HEK293 (cell line): ENCODE measurements around the gene IFITM1.

Source experiments
- ELK4 ChIP-seq: IDR thresholded peaks from 2 replicates; pipeline ENCODE4 v1.6.1; 2011; ENCODE audit warnings: mild to moderate bottlenecking, low read depth, low read length, borderline replicate concordance
- MZF1 ChIP-seq: fragments of 450-650 bp; formaldehyde crosslinking; IDR thresholded peaks from 2 replicates; pipeline ENCODE4 v1.5.1; 2017; ENCODE audit warnings: missing biosample characterization, missing genetic modification characterization, borderline replicate concordance
- REST ChIP-seq: fragments of 450-650 bp; formaldehyde crosslinking; IDR thresholded peaks from 2 replicates; pipeline ENCODE4 v1.5.1; 2016; ENCODE audit warnings: missing biosample characterization, missing genetic modification characterization
- TCF7L2 ChIP-seq: IDR thresholded peaks from 2 replicates; pipeline ENCODE4 v1.6.1; 2011; ENCODE audit warnings: low read depth, mild to moderate bottlenecking, inconsistent platforms, low read length, moderate library complexity, borderline replicate concordance
- ZBTB8A ChIP-seq: fragments of 450-650 bp; formaldehyde crosslinking; IDR thresholded peaks from 2 replicates; pipeline ENCODE4 v1.5.1; 2016; ENCODE audit warnings: missing biosample characterization, missing genetic modification characterization
- ZNF138 ChIP-seq: fragments of 450-650 bp; formaldehyde crosslinking; IDR thresholded peaks from 2 replicates; pipeline ENCODE4 v1.5.1; 2016; ENCODE audit warnings: missing biosample characterization, missing genetic modification characterization, borderline replicate concordance

DNA sequence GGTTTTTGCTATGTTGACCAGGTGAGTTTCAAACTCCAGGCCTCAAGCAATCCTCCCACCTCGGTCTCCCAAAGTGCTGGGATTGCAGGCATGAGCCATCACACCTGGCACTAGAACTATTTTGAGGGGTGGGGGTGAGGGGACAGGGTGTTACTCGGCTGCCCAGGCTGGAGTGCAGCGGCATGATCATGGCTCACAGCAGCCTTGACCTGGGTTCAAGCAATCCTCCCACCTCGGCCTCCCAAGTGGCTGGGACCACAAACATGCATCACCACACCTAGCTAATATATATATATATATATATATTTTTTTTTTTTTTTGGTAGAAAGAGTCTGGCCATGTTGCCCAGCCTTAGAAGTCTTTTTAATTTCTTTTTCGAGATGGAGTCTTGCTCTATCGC is 23.9 kb downstream of the IFITM1 start:
- TF ChIP-seq REST (no peak), TCF7L2 (no peak), ZBTB8A (tag by site-specific recombination) (no peak), MZF1 (tag by site-specific recombination) (no peak), ELK4 (no peak), ZNF138 (tag by site-specific recombination) (no peak)
